Stimulated activated CD4-positive, alpha-beta T cell treated with anti-CD3 and anti-CD28 coated beads, Interleukin-12 subunit alpha, Interleukin-12 subunit beta, amount 100 ng/mL, for 48 hours (primary cell): ENCODE measurements around the gene ATP9A.

Source experiments
- DNase-seq, 3 donors: peaks; one replicate each; pipeline ENCODE4 v3.0.0-alpha.2; 2020; ENCODE audit warnings: low read depth in 2 of 3, low spot score in 1 of 3

Gene ATP9A

GRCh38 chr20:51602131-51602530 lies 166.1 kb downstream of the ATP9A start:
- DNase-seq: no peak

DNA sequence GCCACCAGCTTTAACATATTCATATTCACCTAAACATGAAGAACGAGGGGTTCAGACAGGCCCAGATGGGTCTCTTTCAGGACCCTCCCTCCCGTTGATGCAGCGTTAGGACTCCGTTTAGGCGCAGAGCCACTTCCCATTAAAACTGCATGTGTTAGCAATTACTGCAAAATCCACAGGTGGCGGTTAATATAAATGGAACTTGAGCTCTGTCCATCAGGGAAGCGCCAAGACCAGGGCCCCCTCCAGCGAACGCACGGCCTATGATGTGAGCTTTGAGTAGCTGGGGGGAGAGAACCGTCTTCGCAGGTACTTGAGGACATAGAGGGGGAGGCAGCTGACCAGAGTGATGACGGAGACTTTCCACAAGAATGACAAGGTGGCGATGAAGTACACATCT lies 167.2 kb downstream of the ATP9A start:
- DNase-seq: no peak

GRCh38 chr20:51600016-51600420 lies 168.2 kb downstream of the ATP9A start:
- no peak for DNase-seq

GRCh38 chr20:51598556-51598955 lies 169.6 kb downstream of the ATP9A start:
- DNase-seq: no peak

GRCh38 chr20:51597389-51598231 lies 170.6 kb downstream of the ATP9A start:
- DNase-seq: no peak

DNA sequence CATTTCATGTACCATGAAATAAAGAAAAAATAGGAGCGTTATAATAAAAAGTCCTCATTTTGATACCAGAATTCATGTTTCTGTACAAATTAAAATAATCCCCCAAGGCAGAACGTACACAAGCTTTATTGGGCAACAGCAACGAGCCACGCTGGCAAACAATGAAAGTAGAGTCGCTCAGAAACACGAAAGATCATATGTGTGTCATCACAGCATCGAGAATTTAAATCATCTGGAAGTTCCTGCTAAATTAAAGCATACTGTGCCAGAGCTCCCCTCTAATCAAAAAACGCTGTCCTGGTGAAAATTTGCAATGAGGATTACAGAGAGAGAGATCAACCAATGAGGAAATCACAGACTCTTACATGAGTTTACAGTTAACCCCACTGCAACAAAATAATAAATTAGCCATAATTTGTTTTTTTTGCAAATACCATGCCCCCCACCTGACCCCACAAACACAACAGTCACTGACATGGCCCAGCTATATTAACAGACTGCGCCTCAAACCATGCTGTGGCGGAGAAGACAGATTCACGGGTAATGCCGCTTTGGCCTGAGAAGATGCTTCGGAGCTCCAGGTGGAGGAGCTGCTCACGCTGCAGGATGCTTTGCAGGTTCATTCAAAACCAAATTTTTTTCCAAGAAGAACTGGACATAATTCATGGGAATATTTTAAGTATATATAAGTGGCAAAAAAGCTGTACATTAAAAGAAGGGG lies 171.4 kb downstream of the ATP9A start:
- no peak for DNase-seq

- no peak for DNase-seq
Observed at GRCh38 chr20:51595744-51596143, 172.4 kb downstream of the ATP9A start.

GRCh38 chr20:51595058-51595532 lies 173.1 kb downstream of the ATP9A start:
- DNase-seq: peak; percentile 71 to 74 (median 72)

- no peak for DNase-seq
Observed at GRCh38 chr20:51594236-51595057, 173.7 kb downstream of the ATP9A start.

GRCh38 chr20:51593584-51593983 lies 174.6 kb downstream of the ATP9A start:
- no peak for DNase-seq

- DNase-seq: no peak
Observed at GRCh38 chr20:51592564-51592963, 175.6 kb downstream of the ATP9A start.

DNA sequence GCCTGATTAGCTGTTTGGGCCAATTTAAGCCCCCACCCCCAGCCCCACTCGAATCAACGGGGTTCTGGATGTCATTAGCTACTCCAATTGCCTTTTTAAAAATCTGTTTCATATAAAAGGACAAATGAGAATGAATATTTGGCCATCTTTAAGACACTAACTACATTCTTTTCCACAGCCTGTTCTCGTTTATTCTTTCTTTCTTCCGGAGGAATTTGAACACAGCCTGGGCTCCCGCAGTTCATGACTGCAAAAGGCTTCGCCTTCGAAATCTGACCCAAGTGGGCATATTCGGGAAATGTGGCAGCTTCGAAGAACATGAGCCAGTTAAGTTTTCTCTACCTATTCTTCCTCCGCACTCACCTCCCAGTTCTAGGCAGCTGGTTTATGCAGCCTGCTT lies 176.3 kb downstream of the ATP9A start:
- DNase-seq: no peak

DNA sequence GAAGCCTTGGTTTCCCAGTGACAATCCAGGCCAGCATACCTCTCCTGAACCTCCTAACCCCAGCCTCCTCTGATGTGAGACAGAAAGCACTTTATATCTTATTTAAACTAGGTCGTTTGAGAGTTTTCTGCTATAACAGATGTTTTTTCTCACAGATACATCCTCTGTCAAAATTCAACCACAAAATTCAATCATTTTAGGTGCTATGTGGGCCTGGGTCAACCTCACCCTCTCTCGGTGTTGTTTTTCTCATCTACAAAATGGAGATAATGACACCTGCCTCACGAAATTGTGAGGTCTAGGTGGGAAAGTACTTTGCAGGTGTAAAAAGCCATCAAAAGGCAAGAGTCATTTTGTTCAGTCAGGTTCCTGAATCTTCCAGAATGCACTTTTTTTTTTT lies 179.4 kb downstream of the ATP9A start:
- DNase-seq: no peak

DNA sequence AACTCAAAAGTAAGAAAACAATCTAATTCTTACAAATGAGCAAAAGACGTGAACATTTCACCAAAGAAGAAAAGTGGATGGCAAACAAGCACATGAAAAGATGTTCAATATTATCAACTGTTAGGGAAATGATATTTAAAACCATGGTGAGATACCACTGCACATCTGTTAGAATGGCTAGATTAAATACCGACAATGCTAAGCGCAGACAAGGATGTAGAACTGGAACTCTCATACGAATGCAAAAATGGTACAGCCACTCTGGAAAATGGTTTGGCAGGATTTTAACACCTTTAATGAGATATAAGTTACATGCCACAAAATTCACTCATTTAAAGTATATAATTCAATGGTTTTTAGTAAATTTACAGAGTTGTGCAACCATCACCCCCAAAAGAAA lies 181.0 kb downstream of the ATP9A start:
- DNase-seq: no peak

- DNase-seq: no peak
Observed at GRCh38 chr20:51586005-51586440, 182.2 kb downstream of the ATP9A start.

GRCh38 chr20:51585148-51585547 lies 183.0 kb downstream of the ATP9A start:
- DNase-seq: no peak

DNA sequence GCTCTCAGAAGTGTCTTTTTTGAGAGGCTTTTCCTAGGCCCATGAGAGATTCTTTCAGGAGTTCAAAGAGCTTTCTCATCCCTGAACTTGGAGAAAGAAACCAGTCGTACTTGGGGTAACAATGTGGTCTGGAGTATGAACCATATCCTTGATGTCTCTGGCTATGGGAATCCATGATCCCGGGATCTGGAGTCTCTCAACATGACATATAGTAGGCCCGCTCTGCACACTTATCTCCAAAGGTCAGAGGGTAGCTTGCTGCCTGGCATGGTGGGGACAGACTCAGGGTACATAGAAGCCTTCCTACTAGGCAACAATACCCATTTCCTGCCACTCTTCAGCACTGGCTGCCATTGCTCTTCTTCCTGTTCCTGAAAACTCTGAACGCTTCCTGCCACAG lies 183.5 kb downstream of the ATP9A start:
- DNase-seq: no peak

GRCh38 chr20:51584116-51584515 lies 184.1 kb downstream of the ATP9A start:
- no peak for DNase-seq

GRCh38 chr20:51583499-51583898 lies 184.7 kb downstream of the ATP9A start:
- DNase-seq: no peak

- no peak for DNase-seq
Observed at GRCh38 chr20:51583073-51583472, 185.1 kb downstream of the ATP9A start.

DNA sequence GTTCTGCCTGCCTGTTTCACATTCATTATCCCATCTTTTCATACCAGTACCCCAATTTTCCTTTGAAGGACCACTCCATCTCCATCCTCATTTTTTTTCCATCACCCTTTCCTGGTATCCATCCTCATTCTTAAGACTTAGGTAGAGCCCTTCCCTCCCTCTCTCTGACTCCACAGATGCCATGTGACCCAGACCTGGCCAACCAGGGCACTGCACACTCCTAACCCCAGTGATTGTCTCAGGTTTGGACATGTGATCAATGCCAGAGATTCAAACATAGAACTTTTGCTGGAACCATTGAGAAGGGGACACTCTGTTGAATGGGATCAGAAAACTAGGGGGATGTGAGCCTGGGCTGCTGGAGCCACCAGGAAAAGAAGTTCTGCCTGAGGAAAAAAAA lies 186.6 kb downstream of the ATP9A start:
- no peak for DNase-seq
